AG09309 (cell line): ENCODE data around the gene POC1A.

Source experiments
- DNase-seq: peaks from one replicate; pipeline ENCODE4 v3.0.0-alpha.2; 2010; ENCODE audit warnings: low read depth
- H3K4me3 ChIP-seq: 2 replicates; pipeline ENCODE4 v1.5.1; 2011; ENCODE audit warnings: mild to moderate bottlenecking, low read depth, low read length, moderate library complexity; ENCODE audit not compliant: control insufficient read depth
- TF ChIP-seq, protein P1 (sequence below): IDR thresholded peaks from 2 replicates; pipeline ENCODE4 v1.5.1; 2011; ENCODE audit warnings: mild to moderate bottlenecking, low read depth, low read length, inconsistent platforms; ENCODE audit not compliant: insufficient read depth, control insufficient read depth; ENCODE audit errors: missing control alignments

Gene POC1A

GRCh38 chr3:52084216-52084945 lies 69.8 kb downstream of the POC1A start:
- H3K4me3 ChIP-seq: no peak overlapping the region
- TF ChIP-seq, protein P1, sequence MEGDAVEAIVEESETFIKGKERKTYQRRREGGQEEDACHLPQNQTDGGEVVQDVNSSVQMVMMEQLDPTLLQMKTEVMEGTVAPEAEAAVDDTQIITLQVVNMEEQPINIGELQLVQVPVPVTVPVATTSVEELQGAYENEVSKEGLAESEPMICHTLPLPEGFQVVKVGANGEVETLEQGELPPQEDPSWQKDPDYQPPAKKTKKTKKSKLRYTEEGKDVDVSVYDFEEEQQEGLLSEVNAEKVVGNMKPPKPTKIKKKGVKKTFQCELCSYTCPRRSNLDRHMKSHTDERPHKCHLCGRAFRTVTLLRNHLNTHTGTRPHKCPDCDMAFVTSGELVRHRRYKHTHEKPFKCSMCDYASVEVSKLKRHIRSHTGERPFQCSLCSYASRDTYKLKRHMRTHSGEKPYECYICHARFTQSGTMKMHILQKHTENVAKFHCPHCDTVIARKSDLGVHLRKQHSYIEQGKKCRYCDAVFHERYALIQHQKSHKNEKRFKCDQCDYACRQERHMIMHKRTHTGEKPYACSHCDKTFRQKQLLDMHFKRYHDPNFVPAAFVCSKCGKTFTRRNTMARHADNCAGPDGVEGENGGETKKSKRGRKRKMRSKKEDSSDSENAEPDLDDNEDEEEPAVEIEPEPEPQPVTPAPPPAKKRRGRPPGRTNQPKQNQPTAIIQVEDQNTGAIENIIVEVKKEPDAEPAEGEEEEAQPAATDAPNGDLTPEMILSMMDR: no peak
- DNase-seq: no peak

DNA sequence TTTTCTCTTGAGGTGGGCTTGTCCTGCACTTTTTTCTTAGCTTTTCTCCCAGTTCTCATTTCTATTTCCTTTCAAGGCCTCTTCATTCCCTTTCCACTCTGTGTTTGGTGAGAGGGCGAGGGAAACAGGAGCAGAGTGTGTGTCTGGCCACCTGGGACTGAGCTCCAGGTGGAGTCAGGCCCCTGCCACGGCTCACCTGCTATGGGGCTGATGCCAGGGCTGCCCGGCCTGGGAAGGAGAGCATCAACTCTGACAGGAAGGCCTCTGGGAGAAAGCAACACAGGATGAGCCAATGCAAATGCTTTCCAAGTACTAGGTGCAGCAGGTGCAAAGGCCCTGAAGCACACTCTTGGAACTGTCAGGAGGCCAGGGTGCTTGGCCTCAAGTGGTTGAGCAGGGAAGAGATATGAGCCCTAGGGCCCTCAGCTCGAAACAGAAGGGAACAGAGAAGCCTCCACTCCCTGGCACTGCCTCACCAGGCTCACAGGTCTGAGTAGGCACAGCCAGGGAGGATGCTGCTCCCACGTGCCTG lies 70.6 kb downstream of the POC1A start:
- DNase-seq: no peak
- H3K4me3 ChIP-seq: no peak overlapping the region
- TF ChIP-seq, protein P1: no peak

GRCh38 chr3:52082951-52083350 lies 71.3 kb downstream of the POC1A start:
- no peak overlapping the region for H3K4me3 ChIP-seq
- TF ChIP-seq, protein P1: no peak
- DNase-seq: no peak

DNA sequence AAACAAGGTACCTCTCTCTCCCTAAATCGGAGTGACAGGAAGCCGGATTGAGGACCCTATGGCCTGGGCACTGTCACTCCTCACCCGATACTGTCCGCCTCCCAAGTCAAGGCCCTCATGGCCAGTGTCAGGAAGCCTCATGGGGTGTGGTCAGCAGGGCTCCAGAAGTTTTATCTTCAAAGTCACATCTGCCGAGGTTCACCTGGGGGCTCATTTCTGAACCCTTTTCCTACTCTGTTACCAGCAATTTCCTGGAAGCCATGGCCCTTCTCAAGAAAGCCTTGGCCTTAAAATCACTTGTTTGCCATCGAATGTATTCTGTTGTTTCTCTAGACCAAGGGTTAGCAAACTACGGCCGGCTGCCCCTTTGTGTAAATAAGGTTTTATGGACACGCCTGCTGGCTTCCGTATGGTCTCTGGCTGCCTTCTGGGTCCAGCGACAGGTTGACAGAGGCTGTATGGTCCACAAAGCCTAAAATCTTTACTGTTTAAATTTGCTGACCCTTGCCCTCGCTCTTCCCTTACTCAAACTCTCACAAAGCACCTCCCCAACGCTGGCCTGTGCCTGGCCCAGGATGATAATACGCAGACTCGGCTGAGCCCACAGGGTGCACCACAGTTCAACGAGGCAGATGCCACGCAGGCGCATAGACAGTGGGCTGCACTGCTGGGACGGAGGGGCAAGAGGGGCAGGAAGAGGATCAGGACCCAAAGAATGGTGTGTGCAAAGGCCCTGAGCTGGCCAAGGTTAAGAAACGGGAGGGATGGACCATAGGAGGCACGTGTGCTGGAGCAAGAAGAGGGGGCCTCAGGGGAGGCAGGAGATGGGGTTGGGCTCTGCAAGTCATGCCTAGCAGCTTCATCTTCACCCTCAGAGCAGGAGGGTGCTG lies 73.1 kb downstream of the POC1A start:
- no peak overlapping the region for H3K4me3 ChIP-seq
- DNase-seq: no peak
- TF ChIP-seq, protein P1: no peak

GRCh38 chr3:52079958-52080357 lies 74.3 kb downstream of the POC1A start:
- no peak overlapping the region for H3K4me3 ChIP-seq
- DNase-seq: no peak
- TF ChIP-seq, protein P1: no peak

DNA sequence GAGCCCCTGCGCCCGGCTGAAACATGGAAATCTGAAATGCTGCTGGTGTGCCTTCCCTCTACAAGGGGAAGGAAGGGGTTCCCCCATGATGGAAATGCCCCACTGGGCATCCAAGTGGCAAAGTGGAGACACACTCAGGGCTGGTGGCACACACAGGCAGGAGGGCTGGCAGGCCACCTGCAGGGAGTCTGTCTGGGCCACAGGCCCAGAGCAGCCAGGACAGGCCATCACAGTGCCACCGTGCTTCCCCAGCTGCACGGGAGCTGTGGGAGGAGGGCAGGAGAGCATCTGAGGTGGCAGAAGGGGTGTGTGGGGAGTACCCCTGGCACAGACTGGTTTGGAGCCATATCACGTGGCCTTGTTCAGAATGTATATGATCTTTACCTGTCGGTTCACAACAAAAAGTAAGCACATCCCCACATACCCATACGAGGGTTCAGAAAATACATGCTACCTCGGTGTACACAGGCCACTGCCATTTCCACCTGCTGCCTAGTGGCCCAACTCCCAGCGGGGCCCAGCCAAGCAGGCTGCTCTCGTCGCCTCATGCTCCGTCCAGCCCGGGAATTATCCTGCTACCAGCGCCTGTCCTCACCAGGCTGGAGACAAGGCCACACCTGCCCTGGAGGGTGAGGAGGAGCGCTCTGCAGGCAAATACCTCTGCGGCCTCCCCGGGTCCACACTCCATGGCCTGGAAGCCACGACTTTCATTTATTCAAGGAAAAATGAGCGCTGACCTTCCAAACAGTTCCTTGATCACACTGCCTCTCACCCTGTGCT lies 75.3 kb downstream of the POC1A start:
- TF ChIP-seq, protein P1: no peak
- no peak for DNase-seq
- no peak overlapping the region for H3K4me3 ChIP-seq
